Measurements from ENCODE around the gene ADAMTS8. TPM values are rescaled to one million over a fixed set of nuclear protein-coding genes. Genes with fewer than 3 reads are reported as not detected.
A peak's percentile ranks its signal among the peaks of the same experiment; 100 is the strongest.

ADAMTS8 gene
- total RNA-seq, 1 donor from 2014 or later = 39.1 TPM

DNA sequence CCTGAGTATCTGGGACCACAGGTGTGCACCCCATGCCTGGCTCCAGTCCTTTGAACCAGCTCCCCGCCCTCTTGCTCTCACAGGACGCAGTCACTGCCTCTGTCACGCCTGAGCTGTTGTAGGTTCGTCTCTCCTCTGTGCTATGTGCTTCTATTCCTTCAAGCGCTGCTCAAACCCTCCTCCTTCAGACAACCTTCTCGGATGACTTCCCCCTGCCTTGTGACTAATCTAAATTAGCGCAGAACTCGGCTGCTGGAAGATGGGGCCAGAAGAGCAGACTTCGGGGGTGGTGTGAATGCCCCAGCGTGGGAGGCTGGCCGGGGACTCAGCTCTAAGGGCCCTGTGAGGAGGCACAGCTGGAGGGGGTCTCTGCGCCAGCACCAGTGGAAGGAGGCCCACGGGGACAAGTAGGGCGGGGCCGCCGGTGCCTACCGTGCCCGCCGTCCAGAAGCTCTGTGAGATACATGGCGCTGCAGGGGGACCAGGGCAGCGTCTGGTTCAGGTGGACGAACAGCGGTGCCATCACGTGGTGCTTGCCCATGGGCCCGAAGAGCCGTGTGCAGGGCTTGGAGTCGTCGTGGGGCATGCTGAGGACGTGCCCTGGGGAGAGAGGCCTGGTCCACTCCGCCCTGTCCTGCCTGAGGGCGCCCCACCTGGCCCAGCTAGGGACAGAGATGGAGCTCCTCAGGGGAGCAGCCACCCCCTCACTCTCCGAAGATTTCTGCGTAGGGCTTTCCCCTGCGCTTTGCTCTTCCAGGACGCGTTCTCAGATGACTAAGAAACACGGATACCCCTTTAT lies 12.5 kb downstream of the ADAMTS8 start:
- DNase-seq = no peak
- H3K27ac ChIP-seq = no peak overlapping the region

DNA sequence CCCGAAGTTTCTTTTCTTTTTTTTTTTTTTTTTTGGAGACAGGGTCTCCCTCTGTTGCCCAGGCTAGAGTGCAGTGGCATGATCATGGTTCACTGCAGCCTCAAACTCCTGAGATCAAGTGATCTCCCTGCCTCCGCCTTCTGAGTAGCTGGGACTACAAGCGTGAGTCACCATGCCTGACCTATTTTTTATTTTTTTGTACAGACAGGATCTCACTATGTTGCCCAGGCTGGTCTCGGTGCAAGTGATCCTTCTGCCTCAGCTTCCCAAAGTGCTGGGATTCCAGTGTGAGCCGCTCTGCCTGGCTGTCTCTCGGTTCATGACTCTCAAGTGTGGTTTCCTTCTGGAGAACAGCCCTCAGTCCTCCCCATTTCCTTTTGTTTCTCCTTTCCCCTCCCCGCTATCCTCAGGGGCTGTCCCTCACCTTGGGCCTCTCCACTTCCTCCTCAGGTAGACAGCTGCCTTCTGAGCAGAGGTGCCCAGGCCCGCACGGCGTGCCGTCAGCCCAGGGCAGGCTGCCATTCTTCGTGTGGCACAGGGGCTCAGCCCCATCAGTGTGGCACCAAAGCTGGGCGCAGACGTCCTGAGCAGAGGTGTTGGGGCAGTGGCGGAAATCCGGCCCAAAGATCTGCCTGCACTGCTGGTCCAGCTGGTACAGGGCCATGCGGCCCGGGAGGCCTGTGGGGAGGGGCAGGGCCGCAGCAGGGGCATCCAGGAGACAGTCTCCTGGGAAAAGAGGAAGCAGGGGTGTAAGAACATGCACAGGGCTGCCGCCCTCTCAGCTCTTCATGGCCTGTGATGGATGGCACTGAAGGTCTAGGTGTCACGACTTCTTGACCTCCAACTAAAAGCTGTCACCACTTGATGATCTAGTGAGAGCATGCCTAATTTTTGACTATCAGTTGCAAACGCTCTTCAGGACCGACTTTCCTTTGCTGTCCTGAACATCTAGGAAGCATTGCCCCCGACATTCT lies 14.0 kb downstream of the ADAMTS8 start:
- TF ChIP-seq, protein P1, sequence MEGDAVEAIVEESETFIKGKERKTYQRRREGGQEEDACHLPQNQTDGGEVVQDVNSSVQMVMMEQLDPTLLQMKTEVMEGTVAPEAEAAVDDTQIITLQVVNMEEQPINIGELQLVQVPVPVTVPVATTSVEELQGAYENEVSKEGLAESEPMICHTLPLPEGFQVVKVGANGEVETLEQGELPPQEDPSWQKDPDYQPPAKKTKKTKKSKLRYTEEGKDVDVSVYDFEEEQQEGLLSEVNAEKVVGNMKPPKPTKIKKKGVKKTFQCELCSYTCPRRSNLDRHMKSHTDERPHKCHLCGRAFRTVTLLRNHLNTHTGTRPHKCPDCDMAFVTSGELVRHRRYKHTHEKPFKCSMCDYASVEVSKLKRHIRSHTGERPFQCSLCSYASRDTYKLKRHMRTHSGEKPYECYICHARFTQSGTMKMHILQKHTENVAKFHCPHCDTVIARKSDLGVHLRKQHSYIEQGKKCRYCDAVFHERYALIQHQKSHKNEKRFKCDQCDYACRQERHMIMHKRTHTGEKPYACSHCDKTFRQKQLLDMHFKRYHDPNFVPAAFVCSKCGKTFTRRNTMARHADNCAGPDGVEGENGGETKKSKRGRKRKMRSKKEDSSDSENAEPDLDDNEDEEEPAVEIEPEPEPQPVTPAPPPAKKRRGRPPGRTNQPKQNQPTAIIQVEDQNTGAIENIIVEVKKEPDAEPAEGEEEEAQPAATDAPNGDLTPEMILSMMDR (IDR thresholded peaks at IDR 0.05) = no peak
- H3K4me3 ChIP-seq = no peak overlapping the region
- H3K27ac ChIP-seq = peak overlapping the region; percentile 47
- H3K9me3 ChIP-seq = no peaks in the 10 kb centered on the region
- H3K4me1 ChIP-seq = peaks cover 5% of the 10 kb centered on the region
- ATAC-seq (peak; percentile 30), DNase-seq (no peak)
- intact Hi-C loops (cut with DNase I) = no loop called here
- H3K27me3 ChIP-seq = no peaks in the 10 kb centered on the region
- no peaks in the 10 kb centered on the region for H3K36me3 ChIP-seq

More for the DNA sequence above, 12.5 kb downstream of the ADAMTS8 start:
- Histone ChIP-seq H3K4me3 (no peak overlapping the region), H3K27me3 (no peaks in the 10 kb centered on the region), H3K4me1 (peaks cover 15% of the 10 kb centered on the region), H3K9me3 (no peaks in the 10 kb centered on the region), H3K36me3 (no peaks in the 10 kb centered on the region)
- intact Hi-C loops (cut with DNase I) = no loop called here
- ATAC-seq = no peak
- TF ChIP-seq, protein P1 (IDR thresholded peaks at IDR 0.05) = no peak

DNA sequence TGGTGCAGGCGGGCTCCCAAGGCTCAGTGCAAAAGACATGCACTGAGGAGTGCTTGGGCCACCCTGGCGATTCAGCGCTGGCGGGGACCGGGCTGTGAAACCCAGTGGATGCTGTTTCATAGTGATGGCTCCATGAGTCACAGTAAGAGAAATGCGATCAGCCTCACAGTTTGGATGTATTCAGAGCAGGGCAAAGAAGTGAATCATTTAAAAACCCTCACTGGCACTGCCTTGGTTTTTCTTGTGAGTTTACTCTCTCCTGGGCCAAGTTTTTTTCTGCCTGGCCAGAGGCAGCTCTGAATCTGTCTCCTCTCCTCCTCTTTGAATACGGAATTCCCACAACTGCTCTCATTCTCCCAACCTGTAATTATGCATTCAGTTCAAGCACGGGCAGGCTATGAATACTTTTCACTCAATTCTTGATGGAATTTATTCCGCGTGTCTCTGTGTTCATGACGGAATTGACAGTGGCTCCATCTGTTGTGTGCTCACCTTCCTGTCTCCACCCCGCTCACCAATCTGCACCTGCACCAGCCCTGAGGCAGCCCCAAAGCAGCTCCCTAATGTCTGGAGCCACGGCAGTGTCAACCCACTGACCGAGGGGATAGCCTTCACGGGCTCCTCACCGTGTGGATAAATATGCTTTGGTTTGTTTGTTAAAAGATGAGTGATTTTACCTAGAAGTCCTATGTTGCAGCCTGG lies 14.9 kb downstream of the ADAMTS8 start:
- intact Hi-C loops (cut with DNase I) = no loop called here
- no peak for ATAC-seq
- H3K36me3 ChIP-seq = no peaks in the 10 kb centered on the region
- H3K27me3 ChIP-seq = no peaks in the 10 kb centered on the region
- H3K4me3 ChIP-seq = no peak overlapping the region
- DNase-seq = no peak
- H3K4me1 ChIP-seq = peaks cover 4% of the 10 kb centered on the region
- TF ChIP-seq, protein P1 (IDR thresholded peaks at IDR 0.05) = no peak
- no peak overlapping the region for H3K27ac ChIP-seq
- no peaks in the 10 kb centered on the region for H3K9me3 ChIP-seq

DNA sequence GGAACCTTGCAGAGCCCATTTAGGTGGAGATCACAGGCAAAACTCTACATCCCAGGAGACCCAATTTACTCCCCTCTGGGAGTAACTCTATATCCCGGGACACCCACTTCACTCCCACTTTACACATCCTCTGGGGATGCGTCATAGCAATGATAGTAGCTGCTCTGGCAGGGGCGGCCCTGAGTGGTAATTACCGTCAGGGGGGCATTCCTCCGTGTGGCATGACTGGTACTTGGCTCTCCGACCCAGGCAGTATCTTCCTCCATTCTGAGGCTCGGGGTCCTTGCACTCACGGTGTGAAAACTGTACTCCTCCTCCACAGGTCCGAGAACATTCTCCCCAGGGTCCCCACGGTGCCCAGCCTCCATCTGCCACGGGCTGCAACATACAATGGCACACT lies 17.2 kb downstream of the ADAMTS8 start:
- H3K4me1 ChIP-seq = no peaks in the 10 kb centered on the region
- H3K27me3 ChIP-seq = no peaks in the 10 kb centered on the region
- no peak overlapping the region for H3K4me3 ChIP-seq
- DNase-seq = no peak
- no peaks in the 10 kb centered on the region for H3K9me3 ChIP-seq
- no peaks in the 10 kb centered on the region for H3K36me3 ChIP-seq
- intact Hi-C loops (cut with DNase I) = no loop called here
- TF ChIP-seq, protein P1 (IDR thresholded peaks at IDR 0.05) = no peak
- no peak for ATAC-seq
- H3K27ac ChIP-seq = no peak overlapping the region

DNA sequence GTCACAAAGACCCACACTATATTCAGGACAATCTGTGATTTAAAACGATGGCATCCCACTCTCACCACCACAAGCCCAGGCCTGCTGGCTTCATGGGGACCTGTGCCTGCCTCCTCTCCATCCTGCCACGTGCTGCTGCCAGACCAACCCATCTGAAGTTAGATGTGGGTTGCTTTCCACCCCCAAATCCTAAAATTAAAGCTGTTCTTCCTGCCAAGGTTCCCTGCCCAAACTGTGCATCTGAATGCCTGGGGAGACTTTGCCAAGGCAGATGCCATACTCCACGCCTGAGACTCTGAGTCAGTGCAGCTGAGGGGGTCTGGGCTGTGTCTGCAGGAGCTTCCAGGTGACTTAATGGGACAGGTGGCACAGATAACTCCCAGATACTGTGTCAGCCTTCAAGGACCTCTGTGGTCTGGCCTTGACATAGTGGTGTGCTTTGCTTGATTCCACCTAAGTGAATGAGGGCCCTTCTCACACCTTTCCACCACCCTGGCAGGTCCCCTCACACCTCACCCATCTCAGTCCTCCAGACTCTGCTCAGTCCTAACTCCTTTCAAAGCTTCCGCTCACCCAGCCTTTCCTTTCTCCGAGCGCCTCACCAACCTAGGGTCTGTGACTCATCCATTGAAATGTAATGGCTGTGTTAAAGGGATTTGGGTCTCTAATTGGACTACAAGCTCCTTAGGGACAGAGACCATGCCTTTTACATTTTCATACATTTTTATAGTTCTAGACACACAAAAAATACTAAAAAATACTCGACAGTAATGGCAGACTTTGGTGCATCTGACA lies 18.6 kb downstream of the ADAMTS8 start:
- TF ChIP-seq, protein P1 (IDR thresholded peaks at IDR 0.05) = no peak
- H3K27ac ChIP-seq = no peak overlapping the region
- no peaks in the 10 kb centered on the region for H3K9me3 ChIP-seq
- intact Hi-C loops (cut with DNase I) = no loop called here
- H3K4me1 ChIP-seq = no peaks in the 10 kb centered on the region
- H3K4me3 ChIP-seq = no peak overlapping the region
- DNase-seq (no peak), ATAC-seq (no peak)
- no peaks in the 10 kb centered on the region for H3K27me3 ChIP-seq
- H3K36me3 ChIP-seq = no peaks in the 10 kb centered on the region
